SK-N-SH (cell line): ENCODE measurements around the gene CCDC171. TPM values are rescaled to one million over a fixed set of nuclear protein-coding genes. Genes with fewer than 3 reads are reported as not detected.

Experiments used
- CTCF ChIA-PET: fragments of 300-600, 350-600 bp; formaldehyde crosslinking; extraction: SDS; loops from one replicate; lab custom pipeline; 2021; lab: Yijun Ruan, JAX
- POLR2A ChIA-PET: fragments of 350-600 bp; sonication (Branson Sonifier 250); formaldehyde crosslinking; extraction: SDS; loops from one replicate; lab custom pipeline; 2020; ENCODE audit warnings: antibody characterized with exemption, inconsistent platforms; lab: Yijun Ruan, JAX
- DNase-seq: peaks from one replicate; pipeline ENCODE4 v3.0.0; 2012
- H2AFZ ChIP-seq: fragments of 200-600 bp; sonication (generic); 2 replicates; pipeline ENCODE4 v1.8.1; 2016; ENCODE audit warnings: antibody characterized with exemption, mild to moderate bottlenecking, low read depth
- H3F3A ChIP-seq: fragments of 200-600 bp; sonication (generic); replicated peaks from 2 replicates; pipeline ENCODE3; 2016; ENCODE audit warnings: antibody characterized with exemption, mild to moderate bottlenecking; ENCODE audit not compliant: insufficient read depth
- H3K27ac ChIP-seq, 2 experiments: fragments of 200-500 bp in 1 of 2; fragments of 200-600 bp in 1 of 2; sonication (Bioruptor generic) in 1 of 2; sonication (generic), shearing (Covaris generic) in 1 of 2; 2 replicates each; pipeline versions ENCODE4 v1.5.1 to v1.6.1; 2014 to 2016; ENCODE audit warnings: low read depth in 2 of 2, inconsistent platforms in 1 of 2, low read length in 1 of 2, mild to moderate bottlenecking in 1 of 2, mixed read lengths in 1 of 2
- H3K27me3 ChIP-seq: fragments of 200-600 bp; sonication (generic), shearing (Covaris generic); 2 replicates; pipeline ENCODE4 v1.6.1; 2016; ENCODE audit warnings: mixed run types; ENCODE audit not compliant: insufficient read depth
- H3K36me3 ChIP-seq, 2 experiments: fragments of 200-500 bp in 1 of 2; fragments of 200-600 bp in 1 of 2; sonication (Bioruptor generic) in 1 of 2; sonication (generic) in 1 of 2; replicated peaks in 1 of 2; 2 replicates each; pipeline versions ENCODE3 to v1.5.1; 2014 to 2016; ENCODE audit warnings: low read length in 1 of 2, mild to moderate bottlenecking in 1 of 2; ENCODE audit not compliant: insufficient read depth in 2 of 2, control insufficient read depth in 1 of 2
- H3K4me1 ChIP-seq, 2 experiments: fragments of 200-500 bp in 1 of 2; fragments of 200-600 bp in 1 of 2; sonication (Bioruptor generic) in 1 of 2; sonication (generic), shearing (Covaris generic) in 1 of 2; 2 replicates each; pipeline versions ENCODE4 v1.5.1 to v1.6.1; 2014 to 2016; ENCODE audit warnings: low read depth in 1 of 2, low read length in 1 of 2, mixed run types in 1 of 2; ENCODE audit not compliant: insufficient read depth in 2 of 2, control insufficient read depth in 1 of 2
- H3K4me2 ChIP-seq: fragments of 200-600 bp; sonication (generic), shearing (Covaris generic); 2 replicates; pipeline ENCODE4 v1.6.1; 2017; ENCODE audit warnings: mixed run types
- H3K4me3 ChIP-seq, 2 experiments: fragments of 200-500 bp in 1 of 2; fragments of 200-600 bp in 1 of 2; sonication (Bioruptor generic) in 1 of 2; sonication (generic), shearing (Covaris generic) in 1 of 2; 2 replicates each; pipeline versions ENCODE4 v1.5.1 to v1.8.1; 2014 to 2016; ENCODE audit warnings: low read depth in 2 of 2, inconsistent platforms in 1 of 2, low read length in 1 of 2, mild to moderate bottlenecking in 1 of 2, mixed read lengths in 1 of 2, moderate library complexity in 1 of 2
- H3K79me2 ChIP-seq: fragments of 200-600 bp; sonication (generic); 2 replicates; pipeline ENCODE4 v1.8.1; 2017; ENCODE audit warnings: mild to moderate bottlenecking; ENCODE audit not compliant: insufficient read depth
- H3K9ac ChIP-seq: fragments of 200-600 bp; sonication (generic); 2 replicates; pipeline ENCODE4 v1.6.1; 2017; ENCODE audit warnings: mixed run types
- H3K9me2 ChIP-seq: fragments of 200-600 bp; sonication (generic); 2 replicates; pipeline ENCODE4 v1.6.1; 2017; ENCODE audit warnings: mixed run types
- H3K9me3 ChIP-seq: fragments of 200-600 bp; sonication (generic); 2 replicates; pipeline ENCODE4 v1.6.1; 2017; ENCODE audit warnings: mixed run types, mild to moderate bottlenecking, moderate library complexity
- H4K20me1 ChIP-seq: fragments of 200-600 bp; sonication (generic); 2 replicates; pipeline ENCODE4 v1.6.1; 2017; ENCODE audit warnings: mild to moderate bottlenecking, mixed run types; ENCODE audit not compliant: insufficient read depth
- CTCF ChIP-seq: fragments of 200-600 bp; sonication (generic); IDR thresholded peaks from 2 replicates; pipeline ENCODE4 v1.6.1; 2017; ENCODE audit warnings: antibody characterized with exemption, mild to moderate bottlenecking, moderate library complexity
- EP300 ChIP-seq, 2 experiments: IDR thresholded peaks; 2 replicates each; pipeline versions ENCODE4 v1.4.0 to v1.6.1; 2012; ENCODE audit warnings: borderline replicate concordance in 1 of 2, low read depth in 1 of 2, low read length in 1 of 2
- FOXJ3 ChIP-seq: sonication (generic); formaldehyde crosslinking; IDR thresholded peaks from 2 replicates; pipeline ENCODE4 v1.5.1; 2020; ENCODE audit warnings: mild to moderate bottlenecking, missing genetic modification reagents
- GABPA ChIP-seq: IDR thresholded peaks from 2 replicates; pipeline ENCODE4 v1.4.0; 2012; ENCODE audit warnings: low read depth, mild to moderate bottlenecking
- MXI1 ChIP-seq: IDR thresholded peaks from 2 replicates; pipeline ENCODE4 v1.6.1; 2012; ENCODE audit warnings: mild to moderate bottlenecking, low read depth, low read length, improper control_type of control experiment
- NFIC ChIP-seq: IDR thresholded peaks from 2 replicates; pipeline ENCODE4 v1.4.0; 2012; ENCODE audit warnings: borderline replicate concordance
- RCOR1 ChIP-seq: fragments of 150-350 bp; IDR thresholded peaks from 2 replicates; pipeline ENCODE4 v1.6.1; 2017; ENCODE audit warnings: antibody characterized with exemption, low read length
- RXRA ChIP-seq: IDR thresholded peaks from 2 replicates; pipeline ENCODE4 v1.4.0; 2012; ENCODE audit warnings: low read depth, mild to moderate bottlenecking, borderline replicate concordance
- SIN3A ChIP-seq: IDR thresholded peaks from 2 replicates; pipeline ENCODE4 v1.6.1; 2012; ENCODE audit warnings: low read depth, mild to moderate bottlenecking, low read length, moderate library complexity, borderline replicate concordance
- SMC3 ChIP-seq: IDR thresholded peaks from 2 replicates; pipeline ENCODE4 v1.6.1; 2012; ENCODE audit warnings: low read depth, low read length, improper control_type of control experiment
- TAF1 ChIP-seq: IDR thresholded peaks from 2 replicates; pipeline ENCODE4 v1.6.1; 2012; ENCODE audit warnings: low read depth, mild to moderate bottlenecking, low read length, moderate library complexity, borderline replicate concordance
- USF1 ChIP-seq: IDR thresholded peaks from 2 replicates; pipeline ENCODE4 v1.4.0; 2012; ENCODE audit warnings: low read depth, borderline replicate concordance
- WGBS: methylation state at CpG from one replicate; pipeline ENCODE4 v1.1.6; 2017; ENCODE audit warnings: low lambda C conversion rate; 5-methylcytosine and 5-hydroxymethylcytosine counted together
- polyA plus RNA-seq, 3 experiments: library from polyadenylated mRNA; depleted of rRNA; stranded (reverse); fragments of >200 nt; gene quantifications; 2 replicates each; pipeline ENCODE4 v1.2.3, GENCODE V29; 2012
- TF ChIP-seq, protein P1 (sequence below): fragments of 150-350 bp; IDR thresholded peaks from 2 replicates; pipeline ENCODE4 v1.6.1; 2016; ENCODE audit warnings: mild to moderate bottlenecking, low read depth, low read length

Gene CCDC171
- polyA plus RNA-seq, 1 of the 3 experiments (the other 2 are of a cell fraction) = 0.54 TPM

GRCh38 chr9:15849871-15850270, 297.0 kb downstream of the CCDC171 start:
- no peaks in the 10 kb centered on the region for H3K79me2 ChIP-seq
- no peaks in the 10 kb centered on the region; a peak in 1 of 4 replicates for H3K4me1 ChIP-seq
- TF ChIP-seq MXI1 (no peak), SMC3 (no peak), SIN3A (no peak), EP300 (IDR thresholded peaks at IDR 0.05; ENCODE audit: borderline replicate concordance in 1 of 2, low read depth in 1 of 2, low read length in 1 of 2) (no peak), RXRA (no peak)
- TF ChIP-seq, all 33 proteins: peak for 0
- Histone ChIP-seq H3K27ac (no peak overlapping the region), H2AFZ (no peak overlapping the region), H3K9ac (no peak overlapping the region), H3K9me2 (no peaks in the 10 kb centered on the region), H3K27me3 (no peaks in the 10 kb centered on the region), H4K20me1 (no peaks in the 10 kb centered on the region), H3K4me2 (no peak overlapping the region), H3F3A (peaks cover 4% of the 10 kb centered on the region), H3K4me3 (no peak overlapping the region), H3K9me3 (no peaks in the 10 kb centered on the region), H3K36me3 (peaks cover 0 to 5% of the 10 kb centered on the region in 2 experiments)
- CTCF ChIA-PET = interaction anchor here (1.2 kb wide), 1 partner anchor 346 kb away, joined by 3 read pairs; no protein-coding TSS in a partner anchor
- no peak for DNase-seq
- WGBS = 89% methylated on average over 1 of the region's 1 CpG
- POLR2A ChIA-PET = no interaction called here

GRCh38 chr9:15851766-15852165, 298.9 kb downstream of the CCDC171 start:
- no peak for TF ChIP-seq GABPA
- no peak for TF ChIP-seq CTCF
- Histone ChIP-seq H2AFZ (no peak overlapping the region), H3K9me2 (no peaks in the 10 kb centered on the region), H3K4me1 (no peaks in the 10 kb centered on the region), H4K20me1 (no peaks in the 10 kb centered on the region), H3K9me3 (no peaks in the 10 kb centered on the region), H3K4me3 (no peak overlapping the region), H3K79me2 (no peaks in the 10 kb centered on the region), H3K9ac (no peak overlapping the region), H3K36me3 (peaks cover 0 to 5% of the 10 kb centered on the region in 2 experiments), H3F3A (peaks cover 4% of the 10 kb centered on the region), H3K27ac (no peak overlapping the region), H3K27me3 (no peaks in the 10 kb centered on the region), H3K4me2 (no peak overlapping the region)
- 95% methylated on average over 2 of the region's 2 CpGs for WGBS
- POLR2A ChIA-PET = no interaction called here
- no peak for DNase-seq
- CTCF ChIA-PET = interaction anchor here (0.7 kb wide), 1 partner anchor 67 kb away, joined by 3 read pairs; no protein-coding TSS in a partner anchor

- no peak overlapping the region for H2AFZ ChIP-seq
- POLR2A ChIA-PET = no interaction called here
- no peaks in the 10 kb centered on the region for H3K27me3 ChIP-seq
- no peaks in the 10 kb centered on the region for H3K79me2 ChIP-seq
- H3K4me2 ChIP-seq = no peak overlapping the region
- no peak overlapping the region for H3K27ac ChIP-seq
- H3F3A ChIP-seq = peaks cover 4% of the 10 kb centered on the region
- H3K9me3 ChIP-seq = 0 out of 2 replicates have a peak, but pooled peaks cover 4% of the 10 kb centered on the region
- H3K4me3 ChIP-seq = no peak overlapping the region
- no peak for TF ChIP-seq NFIC
- TF ChIP-seq TAF1 = no peak
- TF ChIP-seq FOXJ3 (CRISPR knock-in tag) = no peak
- no peak for TF ChIP-seq USF1
- no peak for TF ChIP-seq SMC3
- TF ChIP-seq, protein P1, sequence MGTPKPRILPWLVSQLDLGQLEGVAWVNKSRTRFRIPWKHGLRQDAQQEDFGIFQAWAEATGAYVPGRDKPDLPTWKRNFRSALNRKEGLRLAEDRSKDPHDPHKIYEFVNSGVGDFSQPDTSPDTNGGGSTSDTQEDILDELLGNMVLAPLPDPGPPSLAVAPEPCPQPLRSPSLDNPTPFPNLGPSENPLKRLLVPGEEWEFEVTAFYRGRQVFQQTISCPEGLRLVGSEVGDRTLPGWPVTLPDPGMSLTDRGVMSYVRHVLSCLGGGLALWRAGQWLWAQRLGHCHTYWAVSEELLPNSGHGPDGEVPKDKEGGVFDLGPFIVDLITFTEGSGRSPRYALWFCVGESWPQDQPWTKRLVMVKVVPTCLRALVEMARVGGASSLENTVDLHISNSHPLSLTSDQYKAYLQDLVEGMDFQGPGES = no peak
- no peak for TF ChIP-seq RCOR1
- TF ChIP-seq, all 33 proteins: peak for 0
- CTCF ChIA-PET = no interaction called here
- Histone ChIP-seq H3K4me1 (no peaks in the 10 kb centered on the region), H3K9ac (no peak overlapping the region), H3K9me2 (no peaks in the 10 kb centered on the region), H3K36me3 (peaks cover 0 to 6% of the 10 kb centered on the region in 2 experiments), H4K20me1 (no peaks in the 10 kb centered on the region)
- no peak for DNase-seq
Measured at GRCh38 chr9:15856591-15856990, 303.7 kb downstream of the CCDC171 start.
